Keratinocyte (primary cell): ENCODE measurements around the gene CLN6. TPM values are rescaled to one million over a fixed set of nuclear protein-coding genes. Genes with fewer than 3 reads are reported as not detected.
A peak's percentile ranks its signal among the peaks of the same experiment; 100 is the strongest.

Source experiments
- DNase-seq: peaks from one replicate; pipeline ENCODE4 v3.0.0-alpha.2; 2011; ENCODE audit warnings: low read depth, missing footprints, low spot score
- FAIRE-seq: peaks from 2 replicates; lab custom pipeline; 2011; peaks lifted over from hg19 to GRCh38; lab: Jason Lieb, UNC
- H2AFZ ChIP-seq: 2 replicates; pipeline ENCODE4 v1.6.0; 2012; ENCODE audit warnings: low read length, control low read depth, inconsistent platforms; ENCODE audit not compliant: control insufficient read depth
- H3K27ac ChIP-seq: 2 replicates; pipeline ENCODE4 v1.5.1; 2011; ENCODE audit warnings: low read length; ENCODE audit not compliant: control insufficient read depth, insufficient read depth
- H3K27me3 ChIP-seq: 3 replicates; pipeline ENCODE4 v1.6.0; 2011; ENCODE audit warnings: low read length; ENCODE audit not compliant: control insufficient read depth, insufficient read depth; ENCODE audit errors: extremely low read depth
- H3K36me3 ChIP-seq, 2 experiments: 2 replicates in 1 of 2; 3 replicates in 1 of 2; pipeline ENCODE4 v1.5.1; 2011; ENCODE audit warnings: low read length in 2 of 2, mild to moderate bottlenecking in 1 of 2; ENCODE audit not compliant: control insufficient read depth in 2 of 2, insufficient read depth in 2 of 2; ENCODE audit errors: extremely low read depth in 1 of 2
- H3K4me1 ChIP-seq: 3 replicates; pipeline ENCODE4 v1.5.1; 2011; ENCODE audit warnings: low read length; ENCODE audit not compliant: control insufficient read depth, insufficient read depth; ENCODE audit errors: extremely low read depth
- H3K4me2 ChIP-seq: 3 replicates; pipeline ENCODE4 v1.6.0; 2011; ENCODE audit warnings: low read depth, low read length; ENCODE audit not compliant: control insufficient read depth, insufficient read depth; ENCODE audit errors: extremely low read depth
- H3K4me3 ChIP-seq, 3 experiments: fragments of 200-600 bp in 1 of 3; sonication (generic) in 1 of 3; 2 replicates in 2 of 3; 3 replicates in 1 of 3; pipeline ENCODE4 v1.5.1; 2011 to 2016; ENCODE audit warnings: low read length in 3 of 3, mild to moderate bottlenecking in 3 of 3, control low read depth in 2 of 3, inconsistent platforms in 1 of 3, low read depth in 1 of 3, mixed read lengths in 1 of 3, mixed run types in 1 of 3, moderate library complexity in 1 of 3; ENCODE audit not compliant: control insufficient read depth in 2 of 3, insufficient read depth in 2 of 3; ENCODE audit errors: extremely low read depth in 1 of 3
- H3K79me2 ChIP-seq: 2 replicates; pipeline ENCODE4 v1.6.0; 2012; ENCODE audit warnings: low read length; ENCODE audit not compliant: control insufficient read depth, insufficient read depth
- H3K9ac ChIP-seq: 3 replicates; pipeline ENCODE4 v1.6.0; 2011; ENCODE audit warnings: low read length; ENCODE audit not compliant: control insufficient read depth, insufficient read depth; ENCODE audit errors: extremely low read depth
- H3K9me1 ChIP-seq: 3 replicates; pipeline ENCODE4 v1.6.0; 2011; ENCODE audit warnings: low read length; ENCODE audit not compliant: control insufficient read depth, insufficient read depth; ENCODE audit errors: extremely low read depth
- H3K9me3 ChIP-seq: 2 replicates; pipeline ENCODE4 v1.5.1; 2012; ENCODE audit warnings: low read depth, low read length; ENCODE audit not compliant: control insufficient read depth
- H4K20me1 ChIP-seq: 3 replicates; pipeline ENCODE4 v1.6.0; 2011; ENCODE audit warnings: low read length; ENCODE audit not compliant: control insufficient read depth, insufficient read depth; ENCODE audit errors: extremely low read depth
- CTCF ChIP-seq, 3 experiments: IDR thresholded peaks in 1 of 3; conservative IDR thresholded peaks in 1 of 3; optimal IDR thresholded peaks in 1 of 3; 2 replicates in 2 of 3; 3 replicates in 1 of 3; pipeline versions ENCODE3 to v1.5.1; 2011; ENCODE audit warnings: low read length in 3 of 3, mild to moderate bottlenecking in 3 of 3, moderate library complexity in 2 of 3, control low read depth in 1 of 3, inconsistent platforms in 1 of 3; ENCODE audit not compliant: insufficient read depth in 2 of 3; ENCODE audit errors: extremely low read depth in 1 of 3
- EZH2 ChIP-seq: IDR thresholded peaks from one replicate; pipeline ENCODE4 v1.6.1; 2012; ENCODE audit warnings: inconsistent platforms, mild to moderate bottlenecking, low read length, moderate library complexity
- dilution Hi-C: fragments of 300-500 bp; cut with MboI; formaldehyde crosslinking; loops from one replicate; pipeline ENCODE4 v1.7.0; 2020; ENCODE audit warnings: low sequenced_read_pairs; ENCODE audit not compliant: extremely low pct_ligation_motif_present
- polyA plus RNA-seq, 5 experiments: library from polyadenylated mRNA; depleted of rRNA in 3 of 5; stranded (reverse) in 3 of 5; stranded (forward) in 1 of 5; unstranded in 1 of 5; fragments of >200 nt; gene quantifications; 1 replicate in 1 of 5; 2 replicates in 3 of 5; 3 replicates in 1 of 5; pipeline versions ENCODE4 v1.2.1 to v1.2.3, GENCODE V29; 2011 to 2012; ENCODE audit warnings: missing spikeins in 2 of 5, low read depth in 1 of 5, low replicate concordance in 1 of 5

Gene CLN6
- polyA plus RNA-seq, 1 donor (not counting 4 experiments of a cell fraction or from before 2014, with no cell fraction given): 26.7 TPM

- Histone ChIP-seq H4K20me1 (no peaks in the 10 kb centered on the region), H3K4me2 (no peak overlapping the region), H3K9ac (no peak overlapping the region), H3K36me3 (no peaks in the 10 kb centered on the region), H3K4me1 (peaks cover 28% of the 10 kb centered on the region), H3K4me3 (no peak overlapping the region), H2AFZ (peak overlapping the region; percentile 3), H3K9me1 (no peaks in the 10 kb centered on the region), H3K9me3 (no peaks in the 10 kb centered on the region), H3K27ac (peak overlapping the region; percentile 1), H3K79me2 (no peaks in the 10 kb centered on the region), H3K27me3 (no peaks in the 10 kb centered on the region)
- no peak for TF ChIP-seq EZH2
- no peak for TF ChIP-seq CTCF (optimal IDR thresholded peaks at IDR 0.05 in 1 of 3, IDR thresholded peaks at IDR 0.05 in 1 of 3, conservative IDR thresholded peaks at IDR 0.05 in 1 of 3; ENCODE audit: extremely low read depth in 1 of 3, insufficient read depth in 2 of 3, low read length in 3 of 3)
- DNase-seq (no peak), FAIRE-seq (peak; percentile 88)
- dilution Hi-C loops: no loop called here
Observed at GRCh38 chr15:68258692-68259091, 29.2 kb upstream of the CLN6 start.

- Histone ChIP-seq H3K9me1 (no peaks in the 10 kb centered on the region), H3K9me3 (no peaks in the 10 kb centered on the region), H3K4me2 (peak overlapping the region; percentile 75), H3K4me1 (peaks cover 31% of the 10 kb centered on the region), H3K79me2 (no peaks in the 10 kb centered on the region), H3K27me3 (no peaks in the 10 kb centered on the region), H4K20me1 (no peaks in the 10 kb centered on the region), H2AFZ (peak overlapping the region; percentile 97), H3K4me3 (peak overlapping the region; percentile 27 to 59 (median 53)), H3K36me3 (no peaks in the 10 kb centered on the region), H3K9ac (peak overlapping the region; percentile 86), H3K27ac (peak overlapping the region; percentile 88)
- no peak for TF ChIP-seq EZH2
- peak in 1 of 3 experiments; percentile 24 for TF ChIP-seq CTCF (optimal IDR thresholded peaks at IDR 0.05 in 1 of 3, IDR thresholded peaks at IDR 0.05 in 1 of 3, conservative IDR thresholded peaks at IDR 0.05 in 1 of 3; ENCODE audit: extremely low read depth in 1 of 3, insufficient read depth in 2 of 3, low read length in 3 of 3)
- DNase-seq (peak; percentile 81), FAIRE-seq (peak; percentile 84)
- dilution Hi-C loops: no loop called here
Observed at GRCh38 chr15:68256675-68257450, 27.3 kb upstream of the CLN6 start.
